ENCODE results near the gene UBE2J2. TPM values are rescaled to one million over a fixed set of nuclear protein-coding genes. Genes with fewer than 3 reads are reported as not detected.

Gene UBE2J2
- total and polyA plus RNA-seq, 8 donors: 14.0 to 252 (median 46.5) TPM

DNA sequence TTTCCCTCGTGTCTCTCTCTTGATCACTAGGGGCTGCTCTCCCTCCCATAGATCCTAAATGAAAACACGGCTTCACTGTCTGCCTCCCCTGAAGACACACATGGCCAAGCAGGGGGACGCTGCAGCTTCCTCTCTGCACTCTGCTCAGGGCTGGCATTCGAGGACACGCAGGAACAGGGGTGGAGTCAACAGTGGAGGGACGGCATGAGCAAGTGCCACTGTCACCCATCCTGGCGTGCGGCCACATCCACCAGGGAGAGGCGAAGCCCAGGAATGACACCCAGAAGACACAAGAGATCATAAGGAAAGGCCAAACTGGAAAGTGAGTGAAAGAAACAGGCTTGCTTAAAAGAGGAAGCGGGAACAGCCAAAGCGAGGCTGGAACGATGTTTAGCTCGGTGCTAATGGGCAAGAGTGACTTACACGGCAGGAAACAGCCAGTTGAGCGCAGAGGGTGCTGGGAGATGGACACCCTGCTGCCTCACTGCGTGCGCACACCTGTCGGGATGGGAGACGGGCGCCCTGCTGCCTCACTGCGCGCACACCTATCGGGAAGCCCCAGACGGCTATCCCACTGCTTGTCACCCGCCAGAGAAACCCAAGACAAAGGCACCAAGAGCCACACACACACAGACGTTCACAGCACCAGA is 13.6 kb downstream of the UBE2J2 start:
- Histone ChIP-seq H3K9me3 (no peaks in the 10 kb centered on the region), H3K36me3 (peaks cover 56 to 98% (median 93%) of the 10 kb centered on the region in 4 donors), H3K27ac (no peak overlapping the region), H3K4me3 (no peak overlapping the region), H3K27me3 (no peaks in the 10 kb centered on the region), H3K4me1 (peaks cover 0 to 22% (median 7%) of the 10 kb centered on the region in 4 donors)
- no peak for DNase-seq
- intact Hi-C loops (cut with DNase I; ENCODE audit: low total_unique reads): no loop called here
- TF ChIP-seq POLR2A (IDR thresholded peaks at IDR 0.05): no peak
- TF ChIP-seq, protein P1, sequence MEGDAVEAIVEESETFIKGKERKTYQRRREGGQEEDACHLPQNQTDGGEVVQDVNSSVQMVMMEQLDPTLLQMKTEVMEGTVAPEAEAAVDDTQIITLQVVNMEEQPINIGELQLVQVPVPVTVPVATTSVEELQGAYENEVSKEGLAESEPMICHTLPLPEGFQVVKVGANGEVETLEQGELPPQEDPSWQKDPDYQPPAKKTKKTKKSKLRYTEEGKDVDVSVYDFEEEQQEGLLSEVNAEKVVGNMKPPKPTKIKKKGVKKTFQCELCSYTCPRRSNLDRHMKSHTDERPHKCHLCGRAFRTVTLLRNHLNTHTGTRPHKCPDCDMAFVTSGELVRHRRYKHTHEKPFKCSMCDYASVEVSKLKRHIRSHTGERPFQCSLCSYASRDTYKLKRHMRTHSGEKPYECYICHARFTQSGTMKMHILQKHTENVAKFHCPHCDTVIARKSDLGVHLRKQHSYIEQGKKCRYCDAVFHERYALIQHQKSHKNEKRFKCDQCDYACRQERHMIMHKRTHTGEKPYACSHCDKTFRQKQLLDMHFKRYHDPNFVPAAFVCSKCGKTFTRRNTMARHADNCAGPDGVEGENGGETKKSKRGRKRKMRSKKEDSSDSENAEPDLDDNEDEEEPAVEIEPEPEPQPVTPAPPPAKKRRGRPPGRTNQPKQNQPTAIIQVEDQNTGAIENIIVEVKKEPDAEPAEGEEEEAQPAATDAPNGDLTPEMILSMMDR (IDR thresholded peaks at IDR 0.05): no peak
- WGBS, 5 donors: 76 to 89% (median 81%) methylated on average over 18 to 26 of the region's 26 CpGs

DNA sequence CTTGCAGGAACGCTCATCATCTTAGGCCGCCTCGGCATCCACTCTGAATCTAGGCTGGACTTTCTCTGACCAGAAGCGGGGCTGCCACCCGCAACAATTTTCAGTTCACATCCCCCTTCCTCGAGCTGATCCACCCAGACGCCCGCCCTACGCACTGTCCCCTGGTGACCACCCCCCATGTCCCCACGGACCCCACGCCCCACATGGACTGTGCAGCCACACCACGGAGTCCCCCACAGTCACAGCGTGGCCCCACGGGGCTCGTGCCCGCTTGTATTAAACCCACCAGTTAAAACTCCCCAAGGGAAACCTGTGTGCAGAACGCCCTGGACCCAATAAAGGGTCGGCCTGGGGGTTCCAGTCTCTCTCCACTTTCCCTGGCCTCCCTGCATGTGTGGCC is 14.1 kb downstream of the UBE2J2 start:
- DNase-seq: no peak
- peaks cover 0 to 16% (median 5%) of the 10 kb centered on the region in 4 donors for H3K4me1 ChIP-seq
- H3K27me3 ChIP-seq: no peaks in the 10 kb centered on the region
- intact Hi-C loops (cut with DNase I; ENCODE audit: low total_unique reads): no loop called here
- TF ChIP-seq POLR2A (IDR thresholded peaks at IDR 0.05) (no peak), POLR2AphosphoS5 (IDR thresholded peaks at IDR 0.05) (no peak), EP300 (IDR thresholded peaks at IDR 0.05) (no peak)
- TF ChIP-seq, protein P1 (IDR thresholded peaks at IDR 0.05): no peak
- H3K4me3 ChIP-seq: no peak overlapping the region
- H3K27ac ChIP-seq: no peak overlapping the region
- WGBS, 5 donors: 91 to 97% (median 94%) methylated on average over 18 of the region's 18 CpGs
- peaks cover 57 to 98% (median 93%) of the 10 kb centered on the region in 4 donors for H3K36me3 ChIP-seq
- H3K9me3 ChIP-seq: no peaks in the 10 kb centered on the region

DNA sequence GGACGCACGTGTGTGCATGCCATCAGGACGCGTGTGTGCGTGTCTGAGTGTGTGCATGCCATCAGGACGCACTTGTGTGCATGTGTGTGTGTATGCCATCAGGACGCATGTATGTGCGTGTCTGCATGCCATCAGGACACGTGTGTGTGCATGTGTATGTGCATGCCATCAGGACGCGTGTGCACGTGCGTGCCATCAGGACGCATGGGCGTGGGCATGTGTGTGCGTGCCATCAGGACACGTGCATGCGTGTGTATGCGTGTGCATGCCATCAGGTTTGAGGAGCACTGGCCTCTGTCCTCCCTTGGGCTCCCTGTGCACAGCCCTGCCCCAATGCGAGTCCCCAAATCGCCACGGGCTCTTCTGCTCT is 14.6 kb downstream of the UBE2J2 start:
- H3K36me3 ChIP-seq: peaks cover 59 to 98% (median 93%) of the 10 kb centered on the region in 4 donors
- H3K27me3 ChIP-seq: no peaks in the 10 kb centered on the region
- no peak overlapping the region for H3K27ac ChIP-seq
- H3K9me3 ChIP-seq: no peaks in the 10 kb centered on the region
- H3K4me3 ChIP-seq: no peak overlapping the region
- TF ChIP-seq, protein P1 (IDR thresholded peaks at IDR 0.05): no peak
- TF ChIP-seq POLR2AphosphoS5 (IDR thresholded peaks at IDR 0.05): no peak
- no peak for TF ChIP-seq POLR2A (IDR thresholded peaks at IDR 0.05)
- no peak for TF ChIP-seq EP300 (IDR thresholded peaks at IDR 0.05)
- peaks cover 0 to 15% (median 5%) of the 10 kb centered on the region in 4 donors for H3K4me1 ChIP-seq
- no peak for DNase-seq
- intact Hi-C loops (cut with DNase I; ENCODE audit: low total_unique reads): no loop called here
- 91 to 94% (median 92%) methylated on average over 22 of the region's 22 CpGs for WGBS, 5 donors

DNA sequence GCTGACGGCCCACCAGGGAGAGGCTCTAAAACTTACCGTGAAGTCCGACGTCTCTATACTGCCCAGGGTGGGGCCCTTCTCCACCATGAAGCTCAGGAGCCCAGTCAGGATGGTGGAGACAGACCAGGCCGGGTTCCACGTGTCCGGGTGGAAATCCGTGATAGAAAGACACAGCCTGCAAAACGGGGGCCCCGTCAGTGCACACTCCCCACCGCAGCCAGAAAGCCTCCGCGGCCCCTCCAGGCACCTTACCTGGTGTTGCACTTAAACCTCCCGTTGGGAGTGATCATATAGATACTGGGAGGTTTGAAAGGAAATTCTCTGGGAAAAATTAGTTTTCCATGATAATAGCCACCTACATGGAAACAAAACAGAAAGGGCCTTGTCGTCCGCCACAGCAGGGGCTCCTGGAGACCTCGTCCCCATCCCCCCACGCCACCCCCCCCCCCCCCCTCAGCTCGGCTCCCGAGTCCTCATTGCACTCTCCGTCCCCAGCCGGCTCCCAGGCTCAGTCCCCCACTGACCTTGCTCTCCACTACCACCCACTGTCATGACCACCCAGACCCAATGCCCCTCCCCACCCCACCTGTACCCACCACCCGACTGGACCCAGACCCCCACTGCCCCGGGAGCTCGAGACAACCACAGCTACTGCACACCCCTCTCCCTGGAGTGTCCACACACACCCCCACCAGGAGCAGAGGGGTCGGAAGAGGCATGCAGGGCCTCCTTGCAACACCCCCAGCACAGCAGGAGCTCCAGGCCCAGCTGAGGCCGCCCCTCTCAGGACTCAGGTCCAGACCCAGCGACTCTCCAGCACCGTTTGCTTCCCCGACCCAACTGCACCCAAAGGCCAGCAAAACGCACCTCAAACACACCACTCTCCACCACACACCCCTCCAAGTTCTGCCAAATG is 16.4 kb downstream of the UBE2J2 start:
- no peak overlapping the region for H3K27ac ChIP-seq
- H3K4me3 ChIP-seq: no peak overlapping the region
- WGBS, 5 donors: 84 to 95% (median 94%) methylated on average over 25 to 31 of the region's 31 CpGs
- TF ChIP-seq POLR2A (IDR thresholded peaks at IDR 0.05) (no peak), EP300 (IDR thresholded peaks at IDR 0.05) (no peak), POLR2AphosphoS5 (IDR thresholded peaks at IDR 0.05) (no peak)
- TF ChIP-seq, protein P1 (IDR thresholded peaks at IDR 0.05): no peak
- H3K9me3 ChIP-seq: no peaks in the 10 kb centered on the region
- no peaks in the 10 kb centered on the region for H3K27me3 ChIP-seq
- peaks cover 0 to 15% (median 5%) of the 10 kb centered on the region in 4 donors for H3K4me1 ChIP-seq
- H3K36me3 ChIP-seq: peaks cover 48 to 98% (median 93%) of the 10 kb centered on the region in 4 donors
- no peak for DNase-seq
- intact Hi-C loops (cut with DNase I; ENCODE audit: low total_unique reads): no loop called here

Data from stomach (tissue), 9 donors.